GM12878 (cell line): ENCODE results near the gene COL4A3. TPM values are rescaled to one million over a fixed set of nuclear protein-coding genes. Genes with fewer than 3 reads are reported as not detected.

Source experiments
- ATAC-seq: fragments of 200-7000 bp; cut with Tn5 transposase; 3 replicates; pipeline ENCODE4 v1.9.1; 2020; ENCODE audit warnings: mild to moderate bottlenecking, moderate library complexity
- BruUV-seq: library from RNA; stranded (reverse); fragments of 400-500 nt; replicated peaks from 2 replicates; lab custom pipeline; 2021; lab: Mats Ljungman, UMichigan
- CTCF ChIA-PET: fragments of 300-600 bp; sonication (Branson Sonifier 250); formaldehyde crosslinking; extraction: SDS; loops from one replicate; lab custom pipeline; 2021; ENCODE audit warnings: inconsistent platforms; lab: Yijun Ruan, JAX
- POLR2A ChIA-PET: fragments of 350-600 bp; formaldehyde crosslinking; extraction: SDS; loops from one replicate; lab custom pipeline; 2021; ENCODE audit warnings: inconsistent platforms; lab: Charles Lee
- RAD21 ChIA-PET: fragments of 300-600 bp; sonication (Branson Sonifier 250); formaldehyde crosslinking; loops from one replicate; lab custom pipeline; 2023; ENCODE audit warnings: antibody characterized with exemption; ENCODE audit not compliant: unreplicated experiment; lab: Charles Lee
- SMC1A ChIA-PET: fragments of 300-600 bp; sonication (Branson Sonifier 250); formaldehyde crosslinking; loops from one replicate; lab custom pipeline; 2023; ENCODE audit not compliant: unreplicated experiment, uncharacterized antibody; lab: Charles Lee
- DNase-seq: peaks from one replicate; pipeline ENCODE4 v3.0.0-alpha.2; 2011; ENCODE audit warnings: low read depth, low spot score
- FAIRE-seq: peaks from 3 replicates; lab custom pipeline; 2011; peaks lifted over from hg19 to GRCh38; lab: Jason Lieb, UNC
- H2AFZ ChIP-seq: 2 replicates; pipeline ENCODE4 v1.6.0; 2011; ENCODE audit warnings: low read depth, low read length, control low read depth; ENCODE audit not compliant: control insufficient read depth
- H3K27ac ChIP-seq: 2 replicates; pipeline ENCODE4 v1.5.1; 2011; ENCODE audit warnings: control low read depth; ENCODE audit not compliant: control insufficient read depth, insufficient read depth
- H3K27me3 ChIP-seq, 2 experiments: replicated peaks in 1 of 2; 2 replicates each; pipeline versions ENCODE4 v1.6.0 to v1.6.1; 2011; ENCODE audit warnings: low read length in 1 of 2; ENCODE audit not compliant: control insufficient read depth in 2 of 2, insufficient read depth in 2 of 2
- H3K36me3 ChIP-seq, 2 experiments: 2 replicates each; pipeline ENCODE4 v1.5.1; 2011; ENCODE audit warnings: low read length in 1 of 2; ENCODE audit not compliant: control insufficient read depth in 2 of 2, insufficient read depth in 2 of 2
- H3K4me1 ChIP-seq: 2 replicates; pipeline ENCODE4 v1.6.1; 2011; ENCODE audit warnings: mild to moderate bottlenecking, low read length, moderate library complexity, mixed read lengths; ENCODE audit not compliant: control insufficient read depth, insufficient read depth
- H3K4me2 ChIP-seq: 2 replicates; pipeline ENCODE4 v1.6.0; 2011; ENCODE audit warnings: control low read depth; ENCODE audit not compliant: control insufficient read depth, insufficient read depth
- H3K4me3 ChIP-seq: fragments of 200-600 bp; sonication (generic); 2 replicates; pipeline ENCODE4 v1.5.1; 2016
- H3K79me2 ChIP-seq: 2 replicates; pipeline ENCODE4 v1.6.0; 2011; ENCODE audit warnings: low read length; ENCODE audit not compliant: control insufficient read depth, insufficient read depth
- H3K9ac ChIP-seq: 2 replicates; pipeline ENCODE4 v1.8.0; 2011; ENCODE audit warnings: low read length, control low read depth, mixed read lengths; ENCODE audit not compliant: control insufficient read depth, insufficient read depth
- H3K9me3 ChIP-seq: replicated peaks from 3 replicates; pipeline ENCODE4 v1.5.1; 2011; ENCODE audit warnings: mild to moderate bottlenecking, low read length; ENCODE audit not compliant: control insufficient read depth, insufficient read depth
- H4K20me1 ChIP-seq: 2 replicates; pipeline ENCODE4 v1.6.0; 2011; ENCODE audit not compliant: control insufficient read depth, insufficient read depth
- ATF2 ChIP-seq: IDR thresholded peaks from 2 replicates; pipeline ENCODE4 v1.6.1; 2012; ENCODE audit warnings: low read length, inconsistent platforms
- FOS ChIP-seq: IDR thresholded peaks from 3 replicates; pipeline ENCODE4 v1.6.1; 2011; ENCODE audit warnings: borderline replicate concordance; ENCODE audit not compliant: insufficient read length; ENCODE audit errors: extremely low read depth
- FOXK2 ChIP-seq: fragments of 450-650 bp; IDR thresholded peaks from 2 replicates; pipeline ENCODE4 v1.6.1; 2017; ENCODE audit warnings: mild to moderate bottlenecking, moderate library complexity
- LARP7 ChIP-seq: fragments of 450-650 bp; IDR thresholded peaks from 2 replicates; pipeline ENCODE4 v1.6.1; 2017; ENCODE audit warnings: mild to moderate bottlenecking
- MEF2A ChIP-seq: IDR thresholded peaks from 2 replicates; pipeline ENCODE4 v1.6.1; 2011; ENCODE audit warnings: low read depth, mild to moderate bottlenecking, low read length, moderate library complexity; ENCODE audit not compliant: insufficient read depth
- POLR2AphosphoS2 ChIP-seq: IDR thresholded peaks from 2 replicates; pipeline ENCODE4 v1.6.1; 2011; ENCODE audit warnings: low read depth, mild to moderate bottlenecking, low read length, improper control_type of control experiment, moderate library complexity
- RB1 ChIP-seq: fragments of 450-650 bp; formaldehyde crosslinking; IDR thresholded peaks from 2 replicates; pipeline ENCODE4 v1.6.1; 2017; ENCODE audit warnings: mild to moderate bottlenecking, borderline replicate concordance
- SIN3A ChIP-seq: IDR thresholded peaks from 2 replicates; pipeline ENCODE4 v1.6.1; 2012; ENCODE audit warnings: low read depth, low read length, improper control_type of control experiment
- SPI1 ChIP-seq: IDR thresholded peaks from 2 replicates; pipeline ENCODE4 v1.6.1; 2011; ENCODE audit warnings: low read depth, mild to moderate bottlenecking, low read length, moderate library complexity, borderline replicate concordance; ENCODE audit not compliant: insufficient read depth
- TCF3 ChIP-seq: IDR thresholded peaks from 2 replicates; pipeline ENCODE4 v1.6.1; 2012; ENCODE audit warnings: low read depth, mild to moderate bottlenecking, low read length, borderline replicate concordance; ENCODE audit not compliant: insufficient read depth
- ZBTB40 ChIP-seq: fragments of 450-650 bp; IDR thresholded peaks from 2 replicates; pipeline ENCODE4 v1.6.1; 2016; ENCODE audit warnings: mild to moderate bottlenecking, moderate library complexity, borderline replicate concordance
- WGBS: methylation state at CpG from one replicate; pipeline ENCODE4 v1.1.6; 2016; ENCODE audit warnings: low lambda C conversion rate; ENCODE audit not compliant: insufficient replicate concordance, insufficient coverage; ENCODE audit errors: missing lambda C conversion rate; 5-methylcytosine and 5-hydroxymethylcytosine counted together
- in situ Hi-C: fragments of 300-500 bp; cut with MboI; formaldehyde crosslinking; loops from 9 replicates; pipeline ENCODE4 v1.14.3; 2018; ENCODE audit warnings: mixed read lengths
- intact Hi-C: fragments of 100-400 bp; cut with micrococcal nuclease; formaldehyde crosslinking; loops from one replicate; pipeline ENCODE4 v1.14.2; 2022; ENCODE audit not compliant: unreplicated experiment
- polyA plus RNA-seq, 11 experiments: library from polyadenylated mRNA; depleted of rRNA in 4 of 11; unstranded in 6 of 11; stranded (reverse) in 5 of 11; fragments of >200 nt; fragmentation: Nextera tagmentation in 4 of 11; fragmentation: Illumina TruSeq in 1 of 11; extraction: Ambion mirVana in 4 of 11; extraction: Trizol in 1 of 11; gene quantifications; 1 replicate in 1 of 11; 2 replicates in 10 of 11; pipeline versions ENCODE4 v1.2.1 to v1.2.3, GENCODE V29; 2011 to 2016; ENCODE audit warnings: inconsistent platforms in 2 of 11, missing spikeins in 2 of 11, low read depth in 1 of 11
- total RNA-seq, 4 experiments: library from RNA; depleted of rRNA in 3 of 4; stranded (reverse); fragments of >200 nt in 3 of 4; fragmentation: Illumina TruSeq in 1 of 4; extraction: Trizol in 1 of 4; gene quantifications; 2 replicates each; pipeline versions ENCODE4 v1.2.1 to v1.2.3, GENCODE V29; 2013 to 2021
- TF ChIP-seq, protein P1 (sequence below): IDR thresholded peaks from 2 replicates; pipeline ENCODE4 v1.6.1; 2012; ENCODE audit warnings: low read depth, low read length, improper control_type of control experiment

Gene COL4A3
- total and polyA plus RNA-seq, 10 of the 15 experiments (the other 5 are each of a cell fraction or from before 2014, with no cell fraction given), result 0.34 to 10.5 (median 3.8) TPM

- WGBS, result 77% methylated on average over 5 of the region's 5 CpGs
Observed at GRCh38 chr2:227260041-227260440, 95.6 kb downstream of the COL4A3 start.

DNA sequence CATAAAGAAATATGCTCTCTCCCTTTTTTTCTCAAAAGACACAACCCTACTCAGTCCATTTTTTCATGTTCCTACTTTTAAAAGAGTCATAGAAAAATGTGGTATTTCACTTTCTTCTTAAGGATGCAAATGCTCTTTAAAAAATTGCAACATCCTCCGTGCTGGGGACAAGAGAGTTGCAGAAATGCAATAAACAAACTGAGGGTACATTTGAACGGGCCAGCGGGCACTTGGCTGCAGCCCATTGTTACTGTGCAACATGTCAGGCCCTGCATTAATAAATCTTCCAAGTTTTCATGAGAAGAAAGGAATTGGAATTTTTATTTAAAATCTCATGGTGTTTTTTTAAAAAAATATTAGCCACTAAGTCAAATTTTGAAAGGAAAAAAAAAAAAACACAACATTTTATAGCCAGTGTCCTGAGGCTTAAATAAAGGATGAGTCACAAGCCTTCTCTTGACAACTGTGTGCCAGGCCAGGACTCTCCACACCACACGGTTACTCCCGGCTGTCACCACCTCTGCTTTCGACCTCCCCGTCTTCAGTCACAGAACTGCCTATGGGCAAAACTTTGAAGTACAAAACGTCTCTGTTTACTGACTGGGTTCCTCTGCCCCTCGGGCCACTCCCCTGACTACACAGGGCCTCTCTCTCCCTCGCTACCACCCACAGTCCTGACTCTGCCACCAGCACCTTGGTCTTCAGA is 103.1 kb downstream of the COL4A3 start:
- in situ Hi-C loops, result no loop called here
- FAIRE-seq, result no peak
- BruUV-seq, result no TSS peak
- H3K4me3 ChIP-seq, result no peak overlapping the region
- H3K27me3 ChIP-seq, result no peaks in the 10 kb centered on the region
- ChIA-PET CTCF (interaction anchor here (1.5 kb wide), 1 partner anchor 29 kb away, joined by 7 read pairs; no protein-coding TSS in a partner anchor), RAD21 (no interaction called here), POLR2A (no interaction called here), SMC1A (no interaction called here)
- H2AFZ ChIP-seq, result no peak overlapping the region
- H3K79me2 ChIP-seq, result no peaks in the 10 kb centered on the region
- no peak for ATAC-seq
- H3K9me3 ChIP-seq, result no peaks in the 10 kb centered on the region
- no peak for DNase-seq
- H3K27ac ChIP-seq, result no peak overlapping the region
- H3K36me3 ChIP-seq, result no peaks in the 10 kb centered on the region
- H3K4me2 ChIP-seq, result no peak overlapping the region
- intact Hi-C loops, result no loop called here
- no peak overlapping the region for H3K9ac ChIP-seq
- no peaks in the 10 kb centered on the region for H3K4me1 ChIP-seq
- 95% methylated on average over 10 of the region's 10 CpGs for WGBS
- no peaks in the 10 kb centered on the region for H4K20me1 ChIP-seq
- TF ChIP-seq FOS (no peak), SIN3A (no peak), FOXK2 (no peak), LARP7 (no peak), ATF2 (no peak), TCF3 (no peak), MEF2A (no peak), ZBTB40 (no peak), POLR2AphosphoS2 (no peak)
- TF ChIP-seq, protein P1, sequence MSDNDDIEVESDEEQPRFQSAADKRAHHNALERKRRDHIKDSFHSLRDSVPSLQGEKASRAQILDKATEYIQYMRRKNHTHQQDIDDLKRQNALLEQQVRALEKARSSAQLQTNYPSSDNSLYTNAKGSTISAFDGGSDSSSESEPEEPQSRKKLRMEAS, result no peak

More at GRCh38 chr2:227260041-227260440, 95.6 kb downstream of the COL4A3 start:
- no peak overlapping the region for H3K9ac ChIP-seq
- no peak overlapping the region for H3K4me3 ChIP-seq
- ChIA-PET POLR2A (no interaction called here), CTCF (no interaction called here), SMC1A (no interaction called here), RAD21 (no interaction called here)
- H3K9me3 ChIP-seq, result no peaks in the 10 kb centered on the region
- no peaks in the 10 kb centered on the region for H3K4me1 ChIP-seq
- no peak for ATAC-seq
- H4K20me1 ChIP-seq, result no peaks in the 10 kb centered on the region
- H3K27ac ChIP-seq, result no peak overlapping the region
- no peak for FAIRE-seq
- intact Hi-C loops, result no loop called here
- in situ Hi-C loops, result no loop called here
- no peaks in the 10 kb centered on the region for H3K27me3 ChIP-seq
- no peaks in the 10 kb centered on the region for H3K79me2 ChIP-seq
- H2AFZ ChIP-seq, result no peak overlapping the region
- DNase-seq, result no peak
- H3K36me3 ChIP-seq, result no peaks in the 10 kb centered on the region
- TF ChIP-seq RB1 (no peak), SPI1 (peak; percentile 52; the same call in 1 of the 2 replicates)
- H3K4me2 ChIP-seq, result no peak overlapping the region
- no TSS peak for BruUV-seq
